Ascending aorta (tissue), 2 donors: Measurements from ENCODE around the gene FREM3. TPM values are rescaled to one million over a fixed set of nuclear protein-coding genes. Genes with fewer than 3 reads are reported as not detected.

Experiments used
- DNase-seq, 2 donors: peaks; one replicate each; pipeline ENCODE4 v3.0.0-alpha.2; 2019; ENCODE audit warnings: low spot score in 2 of 2
- H3K27ac ChIP-seq, 2 donors: fragments of 200-600 bp; sonication (generic); one replicate each; pipeline ENCODE4 v1.5.1; 2016 to 2017; ENCODE audit warnings: mild to moderate bottlenecking in 1 of 2
- H3K27me3 ChIP-seq: fragments of 200-600 bp; sonication (generic); one replicate; pipeline ENCODE4 v1.5.1; 2017
- H3K36me3 ChIP-seq, 2 donors: fragments of 200-600 bp; sonication (generic); one replicate each; pipeline ENCODE4 v1.5.1; 2016
- H3K4me1 ChIP-seq, 2 donors: fragments of 200-600 bp; sonication (generic); one replicate each; pipeline ENCODE4 v1.5.1; 2016 to 2017; ENCODE audit warnings: mild to moderate bottlenecking in 1 of 2
- H3K4me3 ChIP-seq, 2 donors: fragments of 200-600 bp; sonication (generic); one replicate each; pipeline ENCODE4 v1.5.1; 2016 to 2017; ENCODE audit warnings: mild to moderate bottlenecking in 1 of 2
- H3K9me3 ChIP-seq, 2 donors: fragments of 200-600 bp; sonication (generic); one replicate each; pipeline ENCODE4 v1.5.1; 2016
- CTCF ChIP-seq, 3 experiments: fragments of 200-600 bp in 2 of 3; fragments of 450-650 bp in 1 of 3; sonication (generic) in 2 of 3; IDR thresholded peaks; one replicate each; pipeline ENCODE4 v1.5.1; 2016 to 2019; ENCODE audit warnings: antibody characterized with exemption in 3 of 3, mild to moderate bottlenecking in 1 of 3, moderate library complexity in 1 of 3
- intact Hi-C: fragments of 100-400 bp; cut with DNase I; formaldehyde crosslinking; loops from one replicate; pipeline ENCODE4 v1.15.1; 2023
- total RNA-seq: library from RNA; depleted of rRNA; stranded (reverse); fragments of >200 nt; gene quantifications from one replicate; pipeline ENCODE4 v1.1.0, GENCODE V29; 2016

FREM3 gene
- total RNA-seq, 1 donor from 2014 or later = not detected

DNA sequence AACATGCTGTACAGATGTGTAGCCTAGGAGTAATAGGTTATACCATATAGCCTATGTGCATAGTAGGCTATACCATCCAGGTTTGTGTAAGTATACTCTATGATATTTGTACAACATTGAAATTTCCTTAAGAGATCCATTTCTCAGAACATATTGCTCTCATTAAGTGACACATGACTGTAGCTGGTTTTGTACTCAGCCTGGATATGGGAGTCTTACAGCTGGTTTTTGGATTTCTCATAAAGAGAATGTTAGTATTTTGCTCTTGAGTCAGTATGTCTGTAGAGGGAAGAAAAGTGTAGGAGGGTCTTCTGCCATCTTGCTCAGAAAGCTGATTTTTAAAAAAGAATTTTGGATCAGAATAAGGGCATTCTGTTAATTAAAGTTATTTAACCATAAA lies 101.7 kb downstream of the FREM3 start:
- Histone ChIP-seq H3K4me1 (no peaks in the 10 kb centered on the region), H3K36me3 (no peaks in the 10 kb centered on the region), H3K27ac (no peak overlapping the region), H3K9me3 (no peaks in the 10 kb centered on the region), H3K27me3 (no peaks in the 10 kb centered on the region), H3K4me3 (no peak overlapping the region)
- no peak for DNase-seq
- intact Hi-C loops = no loop called here
- no peak for TF ChIP-seq CTCF (IDR thresholded peaks at IDR 0.05)

DNA sequence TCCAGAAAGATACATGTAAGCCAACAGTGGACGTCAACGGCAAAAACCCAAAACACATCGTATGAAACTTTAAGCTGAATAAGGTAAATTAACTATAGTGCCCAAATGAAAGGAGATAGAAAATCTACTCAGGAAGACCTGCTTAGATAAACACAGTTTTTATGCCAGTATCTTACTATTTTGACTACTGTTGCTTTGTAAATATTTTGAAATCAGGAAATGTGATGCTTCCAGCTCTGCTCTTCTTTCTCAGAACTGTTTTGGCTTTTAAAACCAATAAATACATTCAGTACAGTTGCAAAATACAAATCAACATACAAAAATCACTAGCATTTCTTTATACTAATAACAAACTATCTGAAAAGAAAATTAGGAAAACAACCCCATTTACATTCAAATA lies 103.2 kb downstream of the FREM3 start:
- Histone ChIP-seq H3K4me1 (no peaks in the 10 kb centered on the region), H3K27ac (no peak overlapping the region), H3K9me3 (no peaks in the 10 kb centered on the region), H3K4me3 (no peak overlapping the region), H3K36me3 (no peaks in the 10 kb centered on the region), H3K27me3 (no peaks in the 10 kb centered on the region)
- DNase-seq = no peak
- no peak for TF ChIP-seq CTCF (IDR thresholded peaks at IDR 0.05)
- intact Hi-C loops = no loop called here

DNA sequence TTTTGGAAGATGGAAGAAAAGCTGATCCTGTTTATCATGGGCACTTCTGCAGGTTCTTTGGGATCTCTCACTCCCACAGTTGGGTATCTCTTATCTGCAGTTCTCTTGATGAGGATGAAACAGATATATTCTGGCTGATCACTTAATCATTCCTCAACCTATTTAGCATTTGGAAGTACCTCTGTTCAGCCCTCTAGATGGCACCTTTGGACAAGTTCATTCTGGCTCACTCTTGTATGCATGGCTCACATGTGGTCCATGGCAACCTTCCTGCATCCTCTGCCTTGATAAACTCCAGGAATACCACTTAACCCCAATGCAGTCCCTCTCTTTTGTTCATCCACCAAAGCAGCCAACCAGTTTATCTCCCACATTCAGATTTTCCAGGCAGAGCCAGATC lies 112.8 kb downstream of the FREM3 start:
- no peaks in the 10 kb centered on the region for H3K27me3 ChIP-seq
- DNase-seq = no peak
- intact Hi-C loops = no loop called here
- H3K4me3 ChIP-seq = no peak overlapping the region
- H3K36me3 ChIP-seq = no peaks in the 10 kb centered on the region
- H3K9me3 ChIP-seq = peaks cover 0 to 13% of the 10 kb centered on the region in 2 donors
- no peak for TF ChIP-seq CTCF (IDR thresholded peaks at IDR 0.05)
- H3K27ac ChIP-seq = no peak overlapping the region
- H3K4me1 ChIP-seq = no peaks in the 10 kb centered on the region

- no peaks in the 10 kb centered on the region for H3K36me3 ChIP-seq
- no peaks in the 10 kb centered on the region for H3K27me3 ChIP-seq
- H3K27ac ChIP-seq = peak overlapping the region in 1 of 2 donors; percentile 39
- H3K4me1 ChIP-seq = no peaks in the 10 kb centered on the region
- no peak for TF ChIP-seq CTCF (IDR thresholded peaks at IDR 0.05)
- DNase-seq = no peak
- intact Hi-C loops = no loop called here
- H3K9me3 ChIP-seq = peaks cover 0 to 15% of the 10 kb centered on the region in 2 donors
- no peak overlapping the region for H3K4me3 ChIP-seq
Observed at GRCh38 chr4:143586080-143586479, 114.4 kb downstream of the FREM3 start.

DNA sequence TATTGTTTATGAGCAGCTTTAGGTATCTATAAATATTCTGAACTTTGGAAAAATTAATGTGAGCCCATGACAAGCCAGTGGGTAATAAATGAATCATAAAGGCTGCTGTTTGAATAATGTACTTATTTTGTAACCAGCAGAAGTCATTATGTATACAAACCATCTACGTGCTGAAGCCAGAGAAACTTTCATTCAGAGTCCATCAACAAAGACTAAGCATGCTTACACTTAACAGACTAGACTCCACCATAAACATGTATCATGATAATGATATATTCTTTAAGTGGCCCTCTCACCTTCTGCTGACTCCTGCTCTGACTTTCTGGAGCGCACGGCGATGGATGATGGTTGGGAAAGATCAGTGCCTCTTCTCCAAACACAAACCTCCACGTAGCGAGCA lies 114.9 kb downstream of the FREM3 start:
- no peaks in the 10 kb centered on the region for H3K4me1 ChIP-seq
- H3K4me3 ChIP-seq = no peak overlapping the region
- H3K27me3 ChIP-seq = no peaks in the 10 kb centered on the region
- H3K36me3 ChIP-seq = no peaks in the 10 kb centered on the region
- no peak for DNase-seq
- H3K9me3 ChIP-seq = peaks cover 0 to 15% of the 10 kb centered on the region in 2 donors
- TF ChIP-seq CTCF (IDR thresholded peaks at IDR 0.05) = no peak
- intact Hi-C loops = no loop called here
- H3K27ac ChIP-seq = no peak overlapping the region

DNA sequence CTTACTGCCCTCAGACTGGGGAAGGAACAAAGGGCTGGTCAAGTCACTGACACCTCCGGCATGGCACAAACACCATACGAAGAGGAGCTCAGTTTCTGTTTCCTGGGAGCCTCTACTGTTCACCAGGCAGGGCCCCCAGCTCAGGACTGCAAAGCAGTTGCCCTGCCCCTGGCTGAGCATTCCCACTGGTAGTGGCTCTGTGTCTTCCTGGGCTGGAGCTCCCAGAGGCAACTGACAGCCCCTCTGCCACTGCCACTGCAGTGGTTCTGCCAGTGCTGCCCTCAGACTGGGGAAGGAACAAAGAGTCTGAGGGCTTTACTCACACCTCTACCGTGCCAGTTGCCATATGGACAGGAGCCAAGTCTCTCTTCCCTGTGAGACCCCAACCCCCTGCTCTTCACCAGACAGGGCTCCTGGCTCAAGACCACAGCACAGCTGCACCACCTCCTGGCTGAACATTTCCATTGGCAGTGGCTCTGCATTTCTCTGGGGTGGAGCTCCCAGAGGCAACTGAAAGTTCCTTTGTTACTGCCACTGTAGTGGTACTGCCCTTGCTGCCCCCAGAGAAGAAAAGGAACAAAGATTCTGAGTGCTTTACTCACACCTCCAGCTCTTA lies 119.0 kb downstream of the FREM3 start:
- intact Hi-C loops = no loop called here

More for the DNA sequence above, 119.0 kb downstream of the FREM3 start:
- H3K36me3 ChIP-seq = no peaks in the 10 kb centered on the region
- H3K27me3 ChIP-seq = no peaks in the 10 kb centered on the region
- no peak overlapping the region for H3K27ac ChIP-seq
- no peak overlapping the region for H3K4me3 ChIP-seq
- no peak for DNase-seq
- no peaks in the 10 kb centered on the region for H3K4me1 ChIP-seq
- no peak for TF ChIP-seq CTCF (IDR thresholded peaks at IDR 0.05)
- H3K9me3 ChIP-seq = peaks cover 0 to 15% of the 10 kb centered on the region in 2 donors
